Activated CD8-positive, alpha-beta memory T cell treated with anti-CD3 and anti-CD28 coated beads, Interleukin-2, amount 50 U/mL, for 4 hours (primary cell): ENCODE data around the gene MMAB.

Experiments
- DNase-seq: peaks from one replicate; pipeline ENCODE4 v3.0.0-alpha.2; 2020

Gene MMAB

GRCh38 chr12:109601557-109601956, 28.3 kb upstream of the MMAB start:
- no peak for DNase-seq

GRCh38 chr12:109600995-109601394, 27.7 kb upstream of the MMAB start:
- no peak for DNase-seq

- no peak for DNase-seq
Measured at GRCh38 chr12:109600481-109600880, 27.2 kb upstream of the MMAB start.

GRCh38 chr12:109599087-109599486, 25.8 kb upstream of the MMAB start:
- DNase-seq: no peak

GRCh38 chr12:109598428-109598854, 25.1 kb upstream of the MMAB start:
- DNase-seq: no peak

GRCh38 chr12:109597795-109598427, 24.6 kb upstream of the MMAB start:
- peak; percentile 66 for DNase-seq

- no peak for DNase-seq
Measured at GRCh38 chr12:109597414-109597794, 24.1 kb upstream of the MMAB start.

- DNase-seq: no peak
Measured at GRCh38 chr12:109596418-109597244, 23.3 kb upstream of the MMAB start.

DNA sequence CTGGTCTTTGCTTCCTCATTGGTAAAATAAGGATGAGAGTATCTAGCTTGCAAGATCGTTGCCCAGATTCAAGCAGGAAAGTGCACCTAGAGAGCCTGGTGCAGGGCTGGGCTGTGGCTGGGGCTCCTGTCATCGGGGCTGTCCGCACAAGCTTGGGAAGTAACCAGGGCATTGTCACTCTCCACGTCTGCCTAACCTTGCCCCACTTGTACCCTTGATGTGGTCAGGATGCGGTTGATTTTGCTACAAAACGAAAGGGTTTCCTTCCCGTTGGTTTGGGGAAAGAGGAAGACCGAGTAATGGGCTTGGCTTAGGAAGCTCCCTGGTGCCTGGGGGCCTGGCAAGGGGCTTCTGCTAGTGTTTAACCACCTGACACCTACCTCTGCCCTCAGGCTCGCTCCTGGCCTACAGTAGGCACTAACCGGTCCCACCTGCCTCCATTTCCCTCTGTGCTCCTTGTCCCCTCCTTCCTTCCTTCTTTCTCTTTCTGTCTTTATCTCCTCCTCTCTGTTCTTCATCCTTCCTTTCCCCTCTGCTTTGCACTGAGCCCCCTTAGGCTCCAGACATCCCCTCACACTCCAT, 22.1 kb upstream of the MMAB start:
- no peak for DNase-seq

- no peak for DNase-seq
Measured at GRCh38 chr12:109594556-109595317, 21.4 kb upstream of the MMAB start.

- DNase-seq: no peak
Measured at GRCh38 chr12:109592905-109593272, 19.6 kb upstream of the MMAB start.

DNA sequence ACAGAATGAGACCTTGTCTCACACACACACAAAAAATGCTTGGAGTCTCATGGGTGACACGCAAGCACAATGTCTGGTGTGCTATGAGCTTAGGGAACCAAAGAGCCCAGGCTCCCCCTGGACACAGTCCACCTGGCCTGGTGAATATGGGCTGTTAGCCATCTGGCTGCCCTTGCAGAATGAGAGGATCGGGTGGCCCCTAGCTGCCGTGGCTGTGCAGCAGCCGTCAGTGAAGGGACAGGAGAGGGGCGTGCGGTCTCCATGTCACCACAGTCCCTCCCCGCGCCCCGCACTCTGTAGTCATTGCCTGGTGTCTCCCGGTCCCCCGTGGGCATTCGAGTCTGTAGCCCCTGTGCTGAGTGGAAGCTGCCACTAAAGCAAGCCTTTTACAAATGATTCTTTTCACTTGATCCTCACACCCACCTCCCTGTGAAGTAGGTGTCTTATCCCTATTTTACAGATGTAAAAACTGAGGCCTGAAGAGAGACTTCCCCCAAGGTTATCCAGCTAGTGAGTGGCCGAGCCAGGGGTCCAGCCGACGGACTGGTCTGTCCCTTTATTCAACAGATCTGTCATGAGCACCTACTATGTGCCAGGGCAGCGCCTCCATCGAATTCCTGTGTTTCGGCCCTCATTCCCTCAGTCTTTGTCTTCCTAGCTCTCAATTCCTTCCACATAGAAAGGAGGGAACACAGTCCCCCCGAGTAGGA, 19.0 kb upstream of the MMAB start:
- no peak for DNase-seq

DNA sequence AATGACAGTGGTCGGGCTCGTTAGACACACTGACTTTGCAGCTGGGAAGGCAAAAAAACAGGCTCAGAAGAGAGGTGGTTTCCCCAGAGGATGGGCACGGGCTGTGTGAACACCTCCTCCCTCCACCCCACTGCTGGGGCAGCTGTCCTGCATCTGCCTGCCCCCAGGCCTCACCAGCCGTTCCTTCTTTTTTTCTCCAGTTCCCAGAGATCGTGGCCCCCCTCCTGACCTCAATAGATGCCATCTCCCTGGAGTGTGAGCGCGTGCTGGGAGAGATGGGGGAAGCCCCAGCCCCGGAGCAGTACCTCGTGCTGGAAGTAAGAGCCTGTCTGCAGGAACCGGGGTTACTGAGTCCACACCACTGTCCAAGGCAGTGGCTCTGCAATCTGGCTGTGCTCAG, 17.7 kb upstream of the MMAB start:
- no peak for DNase-seq

DNA sequence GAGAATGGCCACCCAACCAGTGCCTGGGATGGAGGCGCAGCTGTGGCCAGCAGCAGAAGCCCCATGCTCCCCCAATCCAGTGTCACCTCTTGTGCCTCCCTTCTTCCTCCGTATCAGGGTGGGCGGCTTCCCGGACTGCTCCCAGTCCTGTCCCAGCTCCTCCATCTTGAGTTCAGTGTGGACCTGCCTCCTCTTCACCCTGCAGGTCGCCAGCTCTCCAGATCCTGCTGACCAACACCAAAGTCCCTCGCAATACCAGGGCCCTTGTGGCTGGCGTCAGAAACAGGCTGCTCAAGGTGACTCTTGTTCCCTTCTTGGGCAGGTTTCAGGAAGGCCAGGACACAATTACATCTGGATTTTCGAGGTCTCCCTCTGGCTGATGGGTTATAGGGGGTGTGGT, 17.3 kb upstream of the MMAB start:
- DNase-seq: no peak

DNA sequence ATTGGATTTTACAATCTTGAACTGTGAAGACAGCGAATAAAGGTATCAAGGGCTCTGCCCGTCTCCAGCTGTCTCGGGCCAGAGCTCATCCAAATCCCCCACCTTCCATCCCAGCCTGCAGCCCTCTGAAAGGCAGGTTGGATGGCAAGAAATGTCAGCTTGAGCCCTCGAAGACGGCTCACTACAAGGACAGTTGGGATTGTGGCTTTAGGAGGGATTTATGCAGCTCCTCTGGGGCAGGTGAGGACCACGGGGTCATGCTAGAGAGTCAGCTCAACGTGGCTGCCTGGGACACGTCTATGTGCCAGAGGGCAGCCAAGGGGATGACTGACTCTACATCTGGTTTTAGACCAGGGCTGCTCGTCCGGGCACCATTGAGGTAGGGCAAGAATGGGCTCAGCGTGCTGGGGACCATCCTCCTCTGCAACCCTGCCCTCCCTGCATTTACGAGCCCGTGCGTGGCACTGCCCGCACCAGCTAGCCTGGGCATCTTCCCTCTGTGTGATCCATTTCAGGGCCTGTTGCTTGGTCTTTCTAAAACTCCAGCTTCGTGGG, 16.5 kb upstream of the MMAB start:
- no peak for DNase-seq

DNA sequence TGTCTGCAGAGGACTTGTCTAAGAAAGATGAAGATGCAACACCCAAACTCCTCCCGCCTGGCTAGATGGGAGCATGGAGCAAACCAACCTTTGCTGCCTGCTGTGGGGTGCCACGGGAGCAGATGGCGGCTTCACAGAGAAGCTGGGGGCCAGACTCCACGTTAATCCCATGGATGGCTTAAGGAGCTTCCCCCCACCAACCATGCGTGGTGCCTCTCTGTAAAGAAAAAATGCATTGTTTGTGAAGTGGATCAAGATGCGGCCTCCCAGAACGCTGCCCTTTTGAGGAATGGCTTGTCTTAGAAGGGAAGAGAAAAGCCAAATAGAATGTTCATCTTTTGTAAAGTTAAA, 15.9 kb upstream of the MMAB start:
- DNase-seq: no peak

DNA sequence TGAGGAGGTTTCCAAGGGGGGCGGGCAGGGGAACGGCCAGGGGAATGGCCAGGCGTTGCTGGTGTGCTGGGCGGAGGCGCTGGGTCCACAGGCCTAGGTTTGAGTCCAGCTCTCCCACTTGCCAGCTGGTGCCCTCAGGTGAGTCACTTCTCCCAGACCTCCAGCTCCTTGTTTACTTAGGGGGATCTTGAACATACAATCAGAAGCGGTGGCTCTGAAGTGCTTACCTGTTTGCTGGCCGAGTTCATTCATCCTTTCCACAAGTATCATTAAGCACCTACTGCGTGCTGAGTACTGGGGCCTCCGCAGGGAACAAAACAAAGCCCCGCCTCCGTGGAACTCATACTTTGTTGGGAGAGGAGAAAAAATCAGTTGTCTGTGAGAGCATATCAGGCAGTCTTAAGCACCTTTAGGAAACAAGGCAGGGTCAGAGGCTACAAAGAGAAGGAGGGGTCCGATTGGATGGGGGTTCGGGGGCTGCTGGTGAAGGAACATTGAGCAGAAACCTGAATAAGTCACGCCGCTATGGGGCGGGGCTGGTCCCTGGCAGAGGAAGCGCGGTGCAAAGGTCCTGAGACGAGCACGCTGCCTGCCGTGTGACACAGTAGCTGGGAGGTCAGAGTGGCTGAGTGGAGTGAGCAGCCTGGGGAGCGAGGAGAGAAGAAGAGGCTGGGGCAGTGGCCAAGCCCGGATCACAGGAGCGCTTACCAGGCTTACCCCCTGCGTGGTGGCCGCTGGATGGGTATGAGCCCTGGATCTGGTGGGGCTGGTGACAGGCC, 15.3 kb upstream of the MMAB start:
- DNase-seq: no peak

DNA sequence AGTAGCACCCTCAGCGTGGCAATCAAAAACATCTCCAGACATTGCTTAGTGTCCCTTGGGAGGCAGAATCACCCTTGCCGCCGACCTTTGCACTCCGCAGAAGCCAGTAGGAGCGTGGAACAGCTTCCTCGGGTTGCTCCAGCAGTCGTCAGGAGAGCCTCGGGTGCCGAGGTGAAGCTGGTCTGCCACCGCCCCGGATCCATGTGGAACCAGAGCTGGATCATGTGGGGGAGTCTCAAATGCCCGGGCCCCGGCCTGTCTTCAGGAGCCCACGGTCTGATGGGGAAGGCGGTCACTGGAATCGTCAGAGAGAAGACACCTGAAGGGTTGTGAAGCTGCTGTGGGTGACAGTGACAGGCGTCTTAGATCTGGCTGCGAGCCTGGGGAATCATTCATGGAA, 14.6 kb upstream of the MMAB start:
- DNase-seq: no peak

DNA sequence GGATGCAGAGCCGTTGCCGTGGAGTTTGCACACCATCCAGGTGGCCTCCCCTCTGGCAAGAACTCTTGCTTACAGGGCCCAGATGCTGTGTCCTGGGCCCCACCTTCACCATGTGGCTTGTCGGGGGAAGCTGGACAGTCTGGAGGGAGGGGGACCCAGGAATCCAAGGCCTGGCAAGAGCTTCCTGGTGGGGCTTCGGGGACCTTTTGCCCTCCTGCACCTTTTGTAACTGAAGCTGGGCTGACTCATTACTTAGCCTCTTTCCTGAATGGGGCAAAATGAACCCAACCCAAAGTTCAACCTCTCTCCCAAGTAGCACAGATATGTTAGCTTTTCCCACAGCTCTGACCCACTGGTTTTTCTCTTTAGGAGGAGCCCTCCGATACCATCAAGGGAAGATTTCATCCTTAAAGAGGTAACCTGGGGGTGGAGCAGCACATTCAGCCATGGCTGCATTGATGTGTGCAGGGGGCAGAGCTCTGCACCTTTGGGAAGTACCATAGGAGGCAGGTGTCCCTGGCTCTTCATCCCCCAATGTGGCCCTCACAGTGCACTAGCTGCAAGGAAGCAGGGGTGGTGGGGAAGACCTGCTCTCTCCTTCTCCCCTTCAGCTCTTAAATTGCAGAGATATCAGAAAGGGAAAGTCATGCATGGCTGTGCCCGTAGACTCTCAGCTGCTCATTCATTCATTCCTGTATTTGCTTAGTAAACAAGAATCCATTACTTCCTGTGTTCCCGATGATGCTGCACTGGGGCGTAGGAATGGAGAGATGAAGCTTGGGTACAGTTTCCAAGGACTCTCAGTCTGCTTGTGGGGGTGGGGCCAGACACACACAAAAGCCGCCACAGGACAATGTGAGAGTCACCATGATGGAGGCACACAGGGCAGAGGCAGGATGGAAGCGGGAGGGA, 13.3 kb upstream of the MMAB start:
- DNase-seq: no peak

- no peak for DNase-seq
Measured at GRCh38 chr12:109583733-109584132, 10.4 kb upstream of the MMAB start.

DNA sequence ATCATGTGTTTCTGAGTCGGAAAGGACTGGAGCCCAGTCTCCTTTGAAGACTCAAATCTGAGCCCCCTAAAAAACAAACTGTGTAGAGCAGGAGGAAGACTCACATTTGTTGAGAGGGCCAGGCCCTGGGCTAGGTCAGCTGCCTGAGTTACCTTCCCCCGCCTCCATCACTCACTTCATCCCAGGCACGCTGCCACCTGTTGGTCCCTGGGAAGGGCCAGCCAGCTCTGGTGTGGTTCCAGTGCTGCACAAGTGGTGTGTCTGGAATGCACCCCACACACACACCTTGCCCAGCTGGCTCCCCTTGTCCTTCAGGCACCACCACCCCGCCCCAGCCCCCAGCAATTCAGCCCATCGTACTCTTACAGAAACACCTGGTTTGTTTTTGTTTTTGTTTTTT, 9.3 kb upstream of the MMAB start:
- DNase-seq: no peak
